ENCODE measurements around the gene PRAMEF27. TPM values are rescaled to one million over a fixed set of nuclear protein-coding genes. Genes with fewer than 3 reads are reported as not detected.
"Not testable (repeated sequence)": the region's sequence is repeated elsewhere in the genome, so short reads cannot be mapped to it uniquely, and the experiment has no call there.

PRAMEF27 gene
- not detected for total RNA-seq

GRCh38 chr1:13056475-13056874 lies at the start of gene PRAMEF27:
PRAMEF27 (minus strand) TSS chr1:13056575; CDS start chr1:13053659, 2,916 bp downstream.
- not testable (repeated sequence) for ATAC-seq

- ATAC-seq, result not testable (repeated sequence)
These were observed 14.1 kb upstream of the PRAMEF27 start, which contains the start of gene PRAMEF25 for GRCh38 chr1:13070474-13070873. PRAMEF25 (plus strand) TSS chr1:13070774; CDS start chr1:13073694, 2,920 bp downstream.

- ATAC-seq, result not testable (repeated sequence)
These were observed 36.5 kb downstream of the PRAMEF27 start for GRCh38 chr1:13019846-13020245.

- not testable (repeated sequence) for ATAC-seq
These were observed 44.4 kb downstream of the PRAMEF27 start for GRCh38 chr1:13011932-13012331.

GRCh38 chr1:13009348-13009747 lies 47.0 kb downstream of the PRAMEF27 start:
- ATAC-seq, result not testable (repeated sequence)

- not testable (repeated sequence) for ATAC-seq
These were observed 50.6 kb downstream of the PRAMEF27 start for GRCh38 chr1:13005732-13006131.

Other genes with a start within 250 kb of the PRAMEF27 start
- gene PRAMEF11, start 225.2 kb downstream of the PRAMEF27 start, total RNA-seq, result not detected
- not detected for gene HNRNPCL1, start 207.9 kb downstream of the PRAMEF27 start, total RNA-seq
- not detected for gene PRAMEF2, start 199.5 kb downstream of the PRAMEF27 start, total RNA-seq
- not detected for gene PRAMEF4, start 170.4 kb downstream of the PRAMEF27 start, total RNA-seq
- not detected for gene PRAMEF10, start 158.3 kb downstream of the PRAMEF27 start, total RNA-seq
- gene PRAMEF7, start 140.0 kb downstream of the PRAMEF27 start, total RNA-seq, result not detected
- gene PRAMEF6, start 109.0 kb downstream of the PRAMEF27 start, total RNA-seq, result not detected
- gene HNRNPCL3, start 4.2 kb upstream of the PRAMEF27 start, total RNA-seq, result not detected
- gene PRAMEF25, start 14.2 kb upstream of the PRAMEF27 start, total RNA-seq, result not detected
- not detected for gene HNRNPCL2, start 60.3 kb upstream of the PRAMEF27 start, total RNA-seq
- not detected for gene PRAMEF26, start 99.4 kb upstream of the PRAMEF27 start, total RNA-seq
- not detected for gene HNRNPCL4, start 109.1 kb upstream of the PRAMEF27 start, total RNA-seq
- gene PRAMEF9, start 115.3 kb upstream of the PRAMEF27 start, total RNA-seq, result not detected
- not detected for gene PRAMEF13, start 144.8 kb upstream of the PRAMEF27 start, total RNA-seq
- gene PRAMEF18, start 169.6 kb upstream of the PRAMEF27 start, total RNA-seq, result not detected
- not detected for gene PRAMEF5, start 197.6 kb upstream of the PRAMEF27 start, total RNA-seq
- gene PRAMEF8, start 228.6 kb upstream of the PRAMEF27 start, total RNA-seq, result not detected
- not detected for gene PRAMEF33, start 247.0 kb upstream of the PRAMEF27 start, total RNA-seq